Activated CD4-positive, alpha-beta T cell treated with anti-CD3 and anti-CD28 coated beads for 36 hours (primary cell): ENCODE results near the gene MYOF. TPM values are rescaled to one million over a fixed set of nuclear protein-coding genes. Genes with fewer than 3 reads are reported as not detected.

ENCODE experiments used
- ATAC-seq: fragments of 200-7000 bp; cut with Tn5 transposase; one replicate; pipeline ENCODE4 v1.10.0; 2021; ENCODE audit warnings: mild to moderate bottlenecking, moderate library complexity
- CTCF ChIA-PET: fragments of 350-600 bp; sonication (Branson Sonifier 250); formaldehyde crosslinking; loops from one replicate; lab custom pipeline; 2021; ENCODE audit warnings: antibody characterized with exemption; lab: Charles Lee
- POLR2A ChIA-PET: fragments of 350-600 bp; sonication (Branson Sonifier 250); formaldehyde crosslinking; loops from one replicate; lab custom pipeline; 2021; ENCODE audit warnings: antibody characterized with exemption, inconsistent platforms; lab: Charles Lee
- DNase-seq: peaks from one replicate; pipeline ENCODE4 v3.0.0-alpha.2; 2020
- H3K27ac Mint-ChIP-seq: one replicate; pipeline ENCODE4 v1.8.0; 2021; ENCODE audit warnings: mixed read lengths
- H3K27me3 Mint-ChIP-seq: one replicate; pipeline ENCODE4 v1.8.0; 2021; ENCODE audit warnings: mixed read lengths
- H3K36me3 Mint-ChIP-seq: one replicate; pipeline ENCODE4 v1.8.0; 2021; ENCODE audit warnings: low read depth, mixed read lengths
- H3K4me1 Mint-ChIP-seq: one replicate; pipeline ENCODE4 v1.8.0; 2021; ENCODE audit warnings: mixed read lengths
- H3K4me3 Mint-ChIP-seq: one replicate; pipeline ENCODE4 v1.8.0; 2021; ENCODE audit warnings: mild to moderate bottlenecking, moderate library complexity, mixed read lengths
- H3K9me3 Mint-ChIP-seq: one replicate; pipeline ENCODE4 v1.8.0; 2021; ENCODE audit warnings: low read depth, mixed read lengths
- intact Hi-C, 2 experiments: fragments of 100-400 bp; cut with DNase I in 1 of 2; cut with micrococcal nuclease in 1 of 2; formaldehyde crosslinking; loops; one replicate each; pipeline versions ENCODE4 v1.14.2 to v1.15.1; 2022 to 2024; cut with DNase I, micrococcal nuclease
- total RNA-seq, 2 experiments: library from RNA; stranded (reverse); gene quantifications; one replicate each; pipeline ENCODE4 v1.2.3, GENCODE V29; 2021

MYOF gene, protein sequence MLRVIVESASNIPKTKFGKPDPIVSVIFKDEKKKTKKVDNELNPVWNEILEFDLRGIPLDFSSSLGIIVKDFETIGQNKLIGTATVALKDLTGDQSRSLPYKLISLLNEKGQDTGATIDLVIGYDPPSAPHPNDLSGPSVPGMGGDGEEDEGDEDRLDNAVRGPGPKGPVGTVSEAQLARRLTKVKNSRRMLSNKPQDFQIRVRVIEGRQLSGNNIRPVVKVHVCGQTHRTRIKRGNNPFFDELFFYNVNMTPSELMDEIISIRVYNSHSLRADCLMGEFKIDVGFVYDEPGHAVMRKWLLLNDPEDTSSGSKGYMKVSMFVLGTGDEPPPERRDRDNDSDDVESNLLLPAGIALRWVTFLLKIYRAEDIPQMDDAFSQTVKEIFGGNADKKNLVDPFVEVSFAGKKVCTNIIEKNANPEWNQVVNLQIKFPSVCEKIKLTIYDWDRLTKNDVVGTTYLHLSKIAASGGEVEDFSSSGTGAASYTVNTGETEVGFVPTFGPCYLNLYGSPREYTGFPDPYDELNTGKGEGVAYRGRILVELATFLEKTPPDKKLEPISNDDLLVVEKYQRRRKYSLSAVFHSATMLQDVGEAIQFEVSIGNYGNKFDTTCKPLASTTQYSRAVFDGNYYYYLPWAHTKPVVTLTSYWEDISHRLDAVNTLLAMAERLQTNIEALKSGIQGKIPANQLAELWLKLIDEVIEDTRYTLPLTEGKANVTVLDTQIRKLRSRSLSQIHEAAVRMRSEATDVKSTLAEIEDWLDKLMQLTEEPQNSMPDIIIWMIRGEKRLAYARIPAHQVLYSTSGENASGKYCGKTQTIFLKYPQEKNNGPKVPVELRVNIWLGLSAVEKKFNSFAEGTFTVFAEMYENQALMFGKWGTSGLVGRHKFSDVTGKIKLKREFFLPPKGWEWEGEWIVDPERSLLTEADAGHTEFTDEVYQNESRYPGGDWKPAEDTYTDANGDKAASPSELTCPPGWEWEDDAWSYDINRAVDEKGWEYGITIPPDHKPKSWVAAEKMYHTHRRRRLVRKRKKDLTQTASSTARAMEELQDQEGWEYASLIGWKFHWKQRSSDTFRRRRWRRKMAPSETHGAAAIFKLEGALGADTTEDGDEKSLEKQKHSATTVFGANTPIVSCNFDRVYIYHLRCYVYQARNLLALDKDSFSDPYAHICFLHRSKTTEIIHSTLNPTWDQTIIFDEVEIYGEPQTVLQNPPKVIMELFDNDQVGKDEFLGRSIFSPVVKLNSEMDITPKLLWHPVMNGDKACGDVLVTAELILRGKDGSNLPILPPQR (N-terminal part only)
- total RNA-seq, result 10 to 100 TPM; 37.8 to 40.0 TPM

- Mint-ChIP-seq H3K9me3 (no peaks in the 10 kb centered on the region), H3K27me3 (peaks cover 9% of the 10 kb centered on the region), H3K27ac (peak within 1 kb of the TSS; percentile 99), H3K4me3 (peak within 1 kb of the TSS; percentile 97), H3K4me1 (peaks cover 24% of the 10 kb centered on the region), H3K36me3 (peaks cover 1% of the 10 kb centered on the region)
- intact Hi-C loops, result loop anchor here (1.0 to 10.0 kb wide), 11 partner anchors 11 to 890 kb away; partner anchors contain the start of genes CEP55 (in 2 of the 2) and KIF11 (in 1 of the 2)
- ChIA-PET CTCF (interaction anchor here (0.7 to 12.7 kb wide), 38 partner anchors 10 to 611 kb away, joined by 3 to 378 read pairs (median 6); partner anchors contain the start of gene CEP55), POLR2A (interaction anchor here (0.8 to 2.5 kb wide), 6 partner anchors 14 to 110 kb away, joined by 3 to 15 read pairs (median 10); partner anchors contain the start of gene CEP55)
- ATAC-seq (peak; percentile 79), DNase-seq (peak; percentile 68)
Measured at GRCh38 chr10:93482145-93482834, at the start of gene MYOF. Gene MYOF, minus strand, starts transcription at chr10:93482334. Its CDS starts 140 bp downstream, at chr10:93482194.

- intact Hi-C loops, result no loop called here
- ATAC-seq (no peak), DNase-seq (no peak)
- Mint-ChIP-seq H3K4me3 (no peak overlapping the region), H3K27me3 (no peaks in the 10 kb centered on the region), H3K9me3 (no peaks in the 10 kb centered on the region), H3K36me3 (peaks cover 69% of the 10 kb centered on the region), H3K27ac (no peak overlapping the region), H3K4me1 (no peaks in the 10 kb centered on the region)
- POLR2A ChIA-PET, result no interaction called here
- CTCF ChIA-PET, result no interaction called here
Measured at GRCh38 chr10:93518531-93518930, 36.4 kb upstream of the MYOF start.

GRCh38 chr10:93516006-93516380 is 33.9 kb upstream of the MYOF start:
- H3K4me1 Mint-ChIP-seq, result peaks cover 3% of the 10 kb centered on the region
- ATAC-seq, result no peak
- no peak overlapping the region for H3K27ac Mint-ChIP-seq
- H3K9me3 Mint-ChIP-seq, result no peaks in the 10 kb centered on the region
- POLR2A ChIA-PET, result no interaction called here
- CTCF ChIA-PET, result interaction anchor here (0.6 to 8.7 kb wide), 6 partner anchors 24 to 428 kb away, joined by 3 to 115 read pairs (median 4); partner anchors contain the start of gene MYOF
- no peak overlapping the region for H3K4me3 Mint-ChIP-seq
- intact Hi-C loops, result no loop called here
- H3K27me3 Mint-ChIP-seq, result no peaks in the 10 kb centered on the region
- H3K36me3 Mint-ChIP-seq, result peaks cover 53% of the 10 kb centered on the region
- no peak for DNase-seq

GRCh38 chr10:93515071-93516005 is 33.2 kb upstream of the MYOF start:
- H3K4me3 Mint-ChIP-seq, result no peak overlapping the region
- intact Hi-C loops, result no loop called here
- no peaks in the 10 kb centered on the region for H3K9me3 Mint-ChIP-seq
- POLR2A ChIA-PET, result no interaction called here
- H3K27me3 Mint-ChIP-seq, result no peaks in the 10 kb centered on the region
- H3K36me3 Mint-ChIP-seq, result peaks cover 50% of the 10 kb centered on the region
- H3K4me1 Mint-ChIP-seq, result peaks cover 5% of the 10 kb centered on the region
- no peak overlapping the region for H3K27ac Mint-ChIP-seq
- CTCF ChIA-PET, result interaction anchor here (0.6 to 8.7 kb wide), 4 partner anchors 33 to 428 kb away, joined by 3 to 115 read pairs (median 4); partner anchors contain the start of gene MYOF
- DNase-seq (no peak), ATAC-seq (no peak)

GRCh38 chr10:93514521-93514920 is 32.4 kb upstream of the MYOF start:
- POLR2A ChIA-PET, result no interaction called here
- Mint-ChIP-seq H3K9me3 (no peaks in the 10 kb centered on the region), H3K27me3 (no peaks in the 10 kb centered on the region), H3K4me1 (peaks cover 11% of the 10 kb centered on the region), H3K36me3 (peaks cover 45% of the 10 kb centered on the region), H3K27ac (no peak overlapping the region), H3K4me3 (no peak overlapping the region)
- DNase-seq, result no peak
- CTCF ChIA-PET, result interaction anchor here (0.7 to 8.7 kb wide), 4 partner anchors 13 to 155 kb away, joined by 3 to 115 read pairs (median 38); partner anchors contain the start of gene MYOF
- intact Hi-C loops, result loop anchor here in 1 of 2 experiments (5.0 kb wide), 1 partner anchor 227 kb away; no protein-coding TSS in a partner anchor
- ATAC-seq, result no peak

- CTCF ChIA-PET, result interaction anchor here (0.6 to 8.7 kb wide), 16 partner anchors 8 to 621 kb away, joined by 3 to 115 read pairs (median 4); partner anchors contain the start of genes CEP55 and MYOF
- H3K27ac Mint-ChIP-seq, result no peak overlapping the region
- peaks cover 20% of the 10 kb centered on the region for H3K4me1 Mint-ChIP-seq
- peaks cover 39% of the 10 kb centered on the region for H3K36me3 Mint-ChIP-seq
- H3K27me3 Mint-ChIP-seq, result no peaks in the 10 kb centered on the region
- ATAC-seq (no peak), DNase-seq (no peak)
- POLR2A ChIA-PET, result no interaction called here
- no peak overlapping the region for H3K4me3 Mint-ChIP-seq
- H3K9me3 Mint-ChIP-seq, result no peaks in the 10 kb centered on the region
- intact Hi-C loops, result loop anchor here in 1 of 2 experiments (5.0 kb wide), 1 partner anchor 226 kb away; no protein-coding TSS in a partner anchor
Measured at GRCh38 chr10:93513091-93513490, 31.0 kb upstream of the MYOF start.

DNA sequence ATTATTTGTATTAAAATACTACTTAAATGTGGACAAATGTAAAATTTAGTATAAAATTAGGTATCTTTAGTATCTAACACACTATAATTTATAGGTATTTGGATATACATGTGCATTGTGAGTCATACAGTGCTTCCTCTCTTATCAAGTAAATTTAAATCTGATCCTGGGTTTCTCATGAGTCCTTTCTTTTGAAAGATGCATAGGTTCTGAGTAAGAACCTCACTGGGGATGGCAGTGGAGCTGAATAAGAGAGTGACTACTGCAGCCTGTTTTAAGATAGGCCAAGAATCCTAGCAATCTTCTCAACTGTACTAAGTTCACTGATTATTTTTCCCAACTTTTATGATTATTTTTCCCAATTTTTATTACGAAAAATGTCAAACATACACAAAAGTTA is 30.4 kb upstream of the MYOF start:
- Mint-ChIP-seq H3K4me3 (no peak overlapping the region), H3K4me1 (peaks cover 23% of the 10 kb centered on the region), H3K9me3 (no peaks in the 10 kb centered on the region), H3K27me3 (no peaks in the 10 kb centered on the region), H3K27ac (no peak overlapping the region), H3K36me3 (peaks cover 42% of the 10 kb centered on the region)
- intact Hi-C loops, result loop anchor here in 1 of 2 experiments (5.0 kb wide), 1 partner anchor 225 kb away; no protein-coding TSS in a partner anchor
- ChIA-PET POLR2A (no interaction called here), CTCF (interaction anchor here (0.6 to 8.7 kb wide), 9 partner anchors 9 to 621 kb away, joined by 3 to 115 read pairs (median 5); partner anchors contain the start of genes CEP55 and MYOF)
- ATAC-seq (no peak), DNase-seq (no peak)

DNA sequence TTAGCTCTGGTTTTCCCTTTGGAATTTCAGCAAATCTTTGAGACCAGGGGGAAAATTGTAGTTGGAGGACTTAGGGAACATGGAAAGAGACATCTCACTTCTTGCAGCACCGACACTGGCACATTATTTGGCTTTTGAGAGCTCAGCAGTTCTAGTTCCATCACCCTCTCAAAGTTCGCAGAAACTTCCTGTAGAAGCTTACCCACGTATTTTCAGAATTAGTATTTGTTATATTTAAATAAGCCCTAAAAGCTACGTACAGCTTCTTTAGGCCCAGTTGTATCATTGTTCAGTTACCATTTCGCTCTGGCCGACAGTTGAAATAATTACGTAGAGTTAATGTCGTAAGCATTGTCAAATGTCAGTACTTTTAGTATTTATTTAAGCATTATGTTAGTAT is 27.7 kb upstream of the MYOF start:
- intact Hi-C loops, result loop anchor here (1.0 to 5.0 kb wide), 3 partner anchors 14 to 223 kb away; partner anchors contain the start of genes CEP55 (in 1 of the 2) and MYOF (in 1 of the 2)
- H3K27me3 Mint-ChIP-seq, result no peaks in the 10 kb centered on the region
- POLR2A ChIA-PET, result interaction anchor here (0.9 kb wide), 1 partner anchor 27 kb away, joined by 4 read pairs; no protein-coding TSS in a partner anchor

GRCh38 chr10:93505075-93505474 is 22.9 kb upstream of the MYOF start:
- intact Hi-C loops, result no loop called here
- peaks cover 46% of the 10 kb centered on the region for H3K4me1 Mint-ChIP-seq
- no peak overlapping the region for H3K4me3 Mint-ChIP-seq
- no peaks in the 10 kb centered on the region for H3K27me3 Mint-ChIP-seq
- DNase-seq (no peak), ATAC-seq (no peak)
- peaks cover 51% of the 10 kb centered on the region for H3K36me3 Mint-ChIP-seq
- no peaks in the 10 kb centered on the region for H3K9me3 Mint-ChIP-seq
- no peak overlapping the region for H3K27ac Mint-ChIP-seq
- POLR2A ChIA-PET, result interaction anchor here (1.3 kb wide), 1 partner anchor 9 kb away, joined by 4 read pairs; the partner anchor contains the start of gene CEP55
- CTCF ChIA-PET, result interaction anchor here (0.6 to 4.8 kb wide), 8 partner anchors 9 to 146 kb away, joined by 3 to 45 read pairs (median 4); partner anchors contain the start of genes CEP55 and MYOF

More for the DNA sequence above, 27.7 kb upstream of the MYOF start:
- Mint-ChIP-seq H3K27ac (no peak overlapping the region), H3K4me1 (peaks cover 29% of the 10 kb centered on the region), H3K36me3 (peaks cover 35% of the 10 kb centered on the region), H3K4me3 (no peak overlapping the region), H3K9me3 (no peaks in the 10 kb centered on the region)
- CTCF ChIA-PET, result interaction anchor here (0.9 to 8.7 kb wide), 9 partner anchors 8 to 707 kb away, joined by 3 to 115 read pairs (median 6); partner anchors contain the start of gene MYOF
- ATAC-seq, result peak; percentile 42
- no peak for DNase-seq
